WI38 (cell line): Measurements from ENCODE around the gene ATF2.

Experiments used
- H3K4me3 ChIP-seq: 2 replicates; pipeline ENCODE4 v1.5.1; 2011; ENCODE audit warnings: low read depth, mild to moderate bottlenecking, control low read depth, low read length
- CTCF ChIP-seq: IDR thresholded peaks from 2 replicates; pipeline ENCODE4 v1.5.1; 2012; ENCODE audit warnings: low read depth, mild to moderate bottlenecking, control low read depth, low read length

The ATF2 gene

GRCh38 chr2:175164235-175164634 is 3.8 kb downstream of the ATF2 start:
- no peak for TF ChIP-seq CTCF
- H3K4me3 ChIP-seq = no peak overlapping the region

GRCh38 chr2:175158894-175159293 is 9.1 kb downstream of the ATF2 start:
- TF ChIP-seq CTCF = no peak
- H3K4me3 ChIP-seq = no peak overlapping the region

GRCh38 chr2:175156534-175156933 is 11.5 kb downstream of the ATF2 start:
- no peak overlapping the region for H3K4me3 ChIP-seq
- no peak for TF ChIP-seq CTCF

- H3K4me3 ChIP-seq = no peak overlapping the region
- no peak for TF ChIP-seq CTCF
Measured at GRCh38 chr2:175154661-175155082, 13.3 kb downstream of the ATF2 start.

GRCh38 chr2:175152242-175152641 is 15.8 kb downstream of the ATF2 start:
- H3K4me3 ChIP-seq = no peak overlapping the region
- TF ChIP-seq CTCF = no peak

- H3K4me3 ChIP-seq = no peak overlapping the region
- no peak for TF ChIP-seq CTCF
Measured at GRCh38 chr2:175151791-175152190, 16.2 kb downstream of the ATF2 start.

GRCh38 chr2:175147186-175147585 is 20.8 kb downstream of the ATF2 start:
- TF ChIP-seq CTCF = no peak
- H3K4me3 ChIP-seq = no peak overlapping the region

GRCh38 chr2:175143678-175144077 is 24.3 kb downstream of the ATF2 start:
- no peak overlapping the region for H3K4me3 ChIP-seq
- TF ChIP-seq CTCF = no peak
